B cell (primary cell): ENCODE data around the gene FANCD2.

Experiments
- EZH2 ChIP-seq: IDR thresholded peaks from 2 replicates; pipeline ENCODE4 v1.6.1; 2012; ENCODE audit warnings: borderline replicate concordance, low read depth, mild to moderate bottlenecking, moderate library complexity, low read length; ENCODE audit not compliant: insufficient read depth, poor library complexity, severe bottlenecking
- TF ChIP-seq, protein P1 (sequence below): fragments of 200-600 bp; IDR thresholded peaks from one replicate; pipeline ENCODE4 v1.8.0; 2022; ENCODE audit warnings: antibody characterized with exemption, mild to moderate bottlenecking

DNA sequence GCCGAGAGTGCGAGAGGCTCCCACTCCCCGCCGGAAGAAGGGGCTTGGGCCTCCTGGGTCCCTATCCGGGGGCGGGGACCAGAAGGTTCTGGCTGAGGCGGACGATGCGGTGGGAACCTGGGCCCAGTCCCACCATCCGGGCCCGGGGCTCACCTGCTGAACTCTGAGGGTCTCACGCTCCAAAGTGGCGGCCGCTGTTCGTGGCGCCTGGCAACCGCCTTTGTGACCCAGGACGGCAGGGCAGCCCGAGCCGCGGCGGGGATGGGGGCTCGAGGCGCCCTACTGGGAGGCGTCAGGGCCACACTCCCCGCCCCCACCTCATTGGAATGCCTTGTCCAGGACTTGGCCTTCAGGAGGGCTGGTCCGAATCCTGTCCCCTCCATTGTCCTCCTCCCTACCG, 81.9 kb downstream of the FANCD2 start, which contains the start of gene FANCD2OS:
- TF ChIP-seq EZH2: no peak
- TF ChIP-seq, protein P1, sequence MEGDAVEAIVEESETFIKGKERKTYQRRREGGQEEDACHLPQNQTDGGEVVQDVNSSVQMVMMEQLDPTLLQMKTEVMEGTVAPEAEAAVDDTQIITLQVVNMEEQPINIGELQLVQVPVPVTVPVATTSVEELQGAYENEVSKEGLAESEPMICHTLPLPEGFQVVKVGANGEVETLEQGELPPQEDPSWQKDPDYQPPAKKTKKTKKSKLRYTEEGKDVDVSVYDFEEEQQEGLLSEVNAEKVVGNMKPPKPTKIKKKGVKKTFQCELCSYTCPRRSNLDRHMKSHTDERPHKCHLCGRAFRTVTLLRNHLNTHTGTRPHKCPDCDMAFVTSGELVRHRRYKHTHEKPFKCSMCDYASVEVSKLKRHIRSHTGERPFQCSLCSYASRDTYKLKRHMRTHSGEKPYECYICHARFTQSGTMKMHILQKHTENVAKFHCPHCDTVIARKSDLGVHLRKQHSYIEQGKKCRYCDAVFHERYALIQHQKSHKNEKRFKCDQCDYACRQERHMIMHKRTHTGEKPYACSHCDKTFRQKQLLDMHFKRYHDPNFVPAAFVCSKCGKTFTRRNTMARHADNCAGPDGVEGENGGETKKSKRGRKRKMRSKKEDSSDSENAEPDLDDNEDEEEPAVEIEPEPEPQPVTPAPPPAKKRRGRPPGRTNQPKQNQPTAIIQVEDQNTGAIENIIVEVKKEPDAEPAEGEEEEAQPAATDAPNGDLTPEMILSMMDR: no peak
